CD4-positive, alpha-beta T cell treated with Interleukin-17A for 1 hour (primary cell): ENCODE measurements around the gene TANK.
A peak's percentile ranks its signal among the peaks of the same experiment; 100 is the strongest.
"Not testable (repeated sequence)": the region's sequence is repeated elsewhere in the genome, so short reads cannot be mapped to it uniquely, and the experiment has no call there.

Experiments used
- DNase-seq: peaks from one replicate; pipeline ENCODE4 v3.0.0-alpha.2; 2020

The TANK gene

DNA sequence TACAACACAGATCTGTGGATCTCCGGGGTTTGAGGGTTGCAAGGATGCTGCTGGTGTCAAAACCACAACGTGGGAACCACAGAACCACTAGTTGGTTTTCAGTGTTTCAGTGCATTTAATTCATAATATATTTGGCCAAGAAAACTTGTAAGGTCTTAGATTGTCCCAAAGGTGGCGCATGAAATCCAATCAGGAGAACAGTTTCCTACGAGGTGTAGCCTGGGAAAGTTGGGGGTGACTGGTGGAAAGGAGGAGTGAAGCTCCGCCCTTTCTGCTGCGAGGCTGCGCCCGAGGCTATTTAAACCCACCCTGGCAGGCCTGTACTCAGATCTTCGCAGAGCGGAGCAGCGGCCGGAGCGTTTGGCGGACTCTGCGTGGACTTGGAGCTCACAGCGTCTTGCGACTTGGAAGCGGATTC lies 120.7 kb downstream of the TANK start:
- peak; percentile 33 for DNase-seq

DNA sequence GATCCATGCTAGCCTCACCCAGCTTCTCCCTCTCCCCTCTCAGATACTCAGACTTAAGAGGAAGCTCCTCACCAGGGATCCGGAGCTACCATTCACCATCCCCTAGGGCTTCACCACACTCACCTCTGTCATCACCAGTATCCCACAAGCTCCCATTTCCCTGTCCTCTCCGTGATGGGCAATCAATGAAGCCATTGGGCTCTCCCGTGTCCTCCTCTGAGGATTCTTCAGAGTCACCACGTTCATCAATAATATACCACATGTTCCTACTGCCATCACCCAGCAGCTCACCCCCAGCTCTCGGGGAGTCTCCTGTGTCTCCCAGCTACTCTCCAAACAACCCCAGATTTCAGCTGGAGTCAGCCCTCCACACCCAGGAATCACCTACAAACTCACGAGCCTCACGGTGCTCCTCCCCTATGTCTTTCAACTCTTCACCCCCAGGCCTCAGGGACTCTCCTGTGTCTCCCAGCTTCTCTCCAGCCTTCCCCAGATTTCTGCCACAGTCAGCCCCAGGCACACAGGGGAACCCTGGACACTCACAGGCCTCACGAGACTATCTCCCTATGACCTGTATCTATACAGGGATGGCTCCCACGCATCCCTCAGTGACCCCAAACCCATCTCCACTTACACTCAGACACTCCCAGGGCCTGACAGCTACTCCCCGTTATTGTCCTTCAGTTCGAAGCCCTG lies 121.5 kb downstream of the TANK start:
- not testable (repeated sequence) for DNase-seq

DNA sequence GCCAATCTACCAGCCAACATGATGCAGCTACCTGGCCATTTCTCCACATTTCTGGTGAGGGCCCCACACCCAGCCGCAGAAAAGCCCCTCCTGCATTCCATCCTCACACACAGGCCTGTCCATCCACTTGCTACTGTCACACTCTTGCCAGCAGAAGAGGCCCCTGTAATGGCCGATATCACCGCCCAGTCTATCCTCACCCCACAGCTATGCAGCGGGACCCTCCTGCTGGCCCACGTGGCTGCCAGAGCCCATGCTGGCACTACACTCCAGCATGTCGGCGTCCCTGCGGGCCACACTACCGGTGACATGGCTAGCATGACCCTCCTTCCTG lies 122.0 kb downstream of the TANK start:
- not testable (repeated sequence) for DNase-seq

DNA sequence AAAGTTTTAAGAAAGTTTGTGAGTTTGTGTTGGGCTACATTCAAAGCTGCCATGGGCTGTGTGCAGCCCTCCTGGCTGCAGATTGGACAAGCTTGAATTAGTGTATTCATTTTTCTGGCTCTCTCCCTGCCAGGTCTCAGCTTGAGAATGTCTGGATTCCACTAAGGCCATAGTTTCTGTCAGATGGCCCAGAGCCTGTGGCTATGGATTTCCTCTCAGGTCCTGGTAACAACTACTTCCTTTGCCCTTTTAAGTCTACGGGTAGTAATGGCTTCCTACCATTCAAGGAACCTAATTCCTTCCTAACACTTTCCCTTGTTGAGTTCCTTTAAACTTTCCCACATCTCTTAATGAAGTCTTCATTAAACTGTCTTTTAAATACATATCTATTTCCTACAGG lies 123.7 kb downstream of the TANK start:
- no peak for DNase-seq
